ENCODE data around the gene FBLN1.
A peak's percentile ranks its signal among the peaks of the same experiment; 100 is the strongest.
"Not testable (repeated sequence)": the region's sequence is repeated elsewhere in the genome, so short reads cannot be mapped to it uniquely, and the experiment has no call there.

Gene FBLN1

DNA sequence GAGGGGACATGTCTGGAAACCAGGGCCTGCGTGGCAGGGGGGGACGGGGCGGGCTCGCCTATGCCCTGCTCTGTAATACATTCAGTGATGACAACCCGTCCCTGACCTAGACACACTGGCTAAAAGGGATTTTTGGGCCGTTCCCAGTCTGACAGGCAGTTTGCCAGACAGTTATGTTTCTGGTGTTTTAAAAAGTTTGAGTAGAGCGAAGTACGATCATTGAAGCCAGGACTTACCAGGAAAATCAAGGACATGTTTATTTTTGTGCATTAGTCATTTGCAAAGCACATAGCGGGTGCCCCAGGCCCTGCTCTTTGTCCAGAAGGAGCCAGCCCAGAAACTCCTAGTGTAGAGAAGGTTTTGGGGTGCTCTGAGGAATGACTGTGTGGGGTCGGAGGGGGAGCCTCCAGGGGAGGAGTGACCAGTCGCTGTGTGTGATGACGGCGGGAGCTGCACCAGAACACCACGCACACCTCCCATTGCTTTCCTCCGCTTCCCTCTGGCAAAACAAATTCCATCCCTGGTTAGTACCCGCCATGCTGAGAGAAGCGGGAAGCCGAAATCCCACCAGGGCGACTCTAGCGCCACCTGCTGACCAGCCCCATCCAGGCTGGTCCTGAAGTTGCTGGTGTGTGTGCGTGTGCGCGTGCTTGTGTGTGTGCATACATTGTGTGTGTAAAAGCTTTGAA lies 50.8 kb downstream of the FBLN1 start:
- DNase-seq (ENCODE audit: insufficient read length, low spot score) (peak; percentile 78), FAIRE-seq (peak; percentile 86)
- TF ChIP-seq TAF1 (IDR thresholded peaks at IDR 0.05; ENCODE audit: low read depth, low read length) (no peak), POLR2AphosphoS5 (IDR thresholded peaks at IDR 0.05; ENCODE audit: low read depth, low read length) (no peak), SPI1 (IDR thresholded peaks at IDR 0.05; ENCODE audit: low read depth, low read length) (no peak), POU2F2 (IDR thresholded peaks at IDR 0.05; ENCODE audit: low read depth, low read length) (no peak), PAX5 (IDR thresholded peaks at IDR 0.05; ENCODE audit: insufficient read depth, low read length, severe bottlenecking) (no peak), POLR2A (IDR thresholded peaks at IDR 0.05; ENCODE audit: low read depth, low read length) (no peak)

DNA sequence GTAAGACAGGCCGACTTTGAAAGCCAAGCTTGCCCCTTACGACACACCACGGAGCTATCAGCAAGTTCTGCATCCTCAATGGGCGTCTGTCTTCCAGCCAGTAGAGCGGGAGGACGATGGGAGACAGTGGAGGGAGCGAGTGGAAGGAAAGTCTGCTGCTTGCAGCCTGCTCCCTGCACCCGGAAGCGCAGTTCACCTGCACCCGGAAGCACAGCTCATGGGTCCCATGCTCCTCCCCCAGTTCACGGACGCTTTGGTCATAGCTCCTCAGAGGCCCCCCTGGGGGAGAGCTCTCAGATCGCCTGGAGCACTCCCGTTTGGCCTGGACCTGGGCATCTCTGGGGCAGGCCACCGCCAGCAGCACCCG lies 51.3 kb downstream of the FBLN1 start:
- no peak for TF ChIP-seq SPI1 (IDR thresholded peaks at IDR 0.05; ENCODE audit: low read depth, low read length)
- TF ChIP-seq PAX5 (IDR thresholded peaks at IDR 0.05; ENCODE audit: insufficient read depth, low read length, severe bottlenecking), result no peak
- TF ChIP-seq POLR2A (IDR thresholded peaks at IDR 0.05; ENCODE audit: low read depth, low read length), result no peak
- TF ChIP-seq POU2F2 (IDR thresholded peaks at IDR 0.05; ENCODE audit: low read depth, low read length), result no peak
- no peak for TF ChIP-seq POLR2AphosphoS5 (IDR thresholded peaks at IDR 0.05; ENCODE audit: low read depth, low read length)
- no peak for TF ChIP-seq TAF1 (IDR thresholded peaks at IDR 0.05; ENCODE audit: low read depth, low read length)
- no peak for DNase-seq (ENCODE audit: insufficient read length, low spot score)
- FAIRE-seq, result no peak

DNA sequence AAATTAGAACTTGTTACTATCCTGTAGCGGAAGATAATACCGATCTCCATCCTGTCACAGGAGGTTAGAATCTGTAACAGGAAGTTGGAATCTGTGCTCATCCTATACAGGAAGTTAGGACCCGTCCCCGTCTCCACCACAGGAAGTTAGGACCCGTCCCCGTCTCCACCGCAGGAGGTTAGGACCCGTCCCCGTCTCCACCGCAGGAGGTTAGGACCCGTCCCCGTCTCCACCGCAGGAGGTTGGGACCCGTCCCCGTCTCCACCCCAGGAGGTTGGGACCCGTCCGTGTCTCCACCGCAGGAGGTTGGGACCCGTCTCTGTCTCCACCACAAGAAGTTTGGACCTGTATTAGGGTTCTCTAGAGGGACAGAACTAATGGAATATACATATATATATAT lies 52.2 kb downstream of the FBLN1 start:
- DNase-seq (ENCODE audit: insufficient read length, low spot score) (no peak), FAIRE-seq (no peak)
- TF ChIP-seq POLR2A (IDR thresholded peaks at IDR 0.05; ENCODE audit: low read depth, low read length) (no peak), POU2F2 (IDR thresholded peaks at IDR 0.05; ENCODE audit: low read depth, low read length) (no peak), SPI1 (IDR thresholded peaks at IDR 0.05; ENCODE audit: low read depth, low read length) (no peak), POLR2AphosphoS5 (IDR thresholded peaks at IDR 0.05; ENCODE audit: low read depth, low read length) (no peak), PAX5 (IDR thresholded peaks at IDR 0.05; ENCODE audit: insufficient read depth, low read length, severe bottlenecking) (no peak), TAF1 (IDR thresholded peaks at IDR 0.05; ENCODE audit: low read depth, low read length) (no peak)

DNA sequence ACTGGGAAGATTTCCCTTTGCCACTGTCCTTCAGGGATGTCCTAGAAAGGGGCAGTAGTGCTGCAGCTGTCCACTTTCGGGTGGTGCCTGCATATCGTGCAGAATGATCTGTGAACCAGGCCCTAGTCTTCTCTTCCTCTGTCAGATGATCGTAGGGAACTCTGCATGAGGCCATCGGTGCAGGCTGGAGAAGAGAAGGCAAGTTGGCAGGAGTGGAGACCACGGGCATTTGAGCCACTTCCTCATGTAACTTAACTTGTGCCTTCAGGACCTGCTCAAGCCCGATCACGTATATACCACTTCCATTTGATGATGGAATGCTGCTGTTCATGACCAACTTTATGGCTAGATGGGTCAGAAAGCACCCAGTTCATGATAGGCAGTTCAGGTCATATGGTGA lies 55.2 kb downstream of the FBLN1 start:
- not testable (repeated sequence) for DNase-seq (ENCODE audit: insufficient read length, low spot score); FAIRE-seq

DNA sequence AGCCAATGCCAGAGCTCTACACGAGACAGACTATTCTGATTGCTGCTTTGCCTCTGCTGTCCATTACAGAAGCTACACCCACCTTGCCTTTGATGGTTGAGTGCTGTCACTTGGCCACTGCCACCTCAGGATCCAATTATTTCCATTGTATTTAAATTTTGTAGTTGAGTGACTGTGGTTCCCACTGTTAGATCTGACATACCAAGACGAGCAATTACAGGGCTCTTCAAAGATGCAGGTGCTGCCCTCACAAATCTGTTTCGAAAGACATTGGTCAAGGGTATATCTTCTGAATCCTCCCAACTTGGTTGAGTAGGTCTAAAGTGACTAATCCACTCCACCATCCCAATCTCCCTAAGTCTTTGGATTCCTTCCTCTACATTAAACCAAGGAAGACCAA lies 57.4 kb downstream of the FBLN1 start:
- not testable (repeated sequence) for DNase-seq (ENCODE audit: insufficient read length, low spot score); FAIRE-seq

DNA sequence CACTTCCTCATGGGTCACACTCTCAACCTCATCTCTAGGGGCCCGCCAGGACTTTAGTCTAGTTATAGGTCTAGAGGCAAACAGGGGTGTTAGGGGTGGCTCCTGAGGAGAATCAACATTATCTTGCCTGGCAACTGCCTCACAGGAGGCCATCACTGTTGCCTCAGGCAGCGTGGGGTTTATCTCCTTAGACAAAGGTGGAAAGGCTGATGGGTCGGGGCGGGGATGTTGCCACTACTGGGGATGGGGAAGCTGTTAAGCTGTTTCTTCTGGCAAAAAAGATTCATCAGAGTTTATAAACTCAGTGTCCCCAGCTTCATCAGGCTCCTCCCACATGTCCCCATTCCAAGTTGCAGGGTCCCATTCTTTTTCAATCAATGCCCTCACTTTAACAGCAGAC lies 58.1 kb downstream of the FBLN1 start:
- DNase-seq (ENCODE audit: insufficient read length, low spot score); FAIRE-seq: not testable (repeated sequence)

DNA sequence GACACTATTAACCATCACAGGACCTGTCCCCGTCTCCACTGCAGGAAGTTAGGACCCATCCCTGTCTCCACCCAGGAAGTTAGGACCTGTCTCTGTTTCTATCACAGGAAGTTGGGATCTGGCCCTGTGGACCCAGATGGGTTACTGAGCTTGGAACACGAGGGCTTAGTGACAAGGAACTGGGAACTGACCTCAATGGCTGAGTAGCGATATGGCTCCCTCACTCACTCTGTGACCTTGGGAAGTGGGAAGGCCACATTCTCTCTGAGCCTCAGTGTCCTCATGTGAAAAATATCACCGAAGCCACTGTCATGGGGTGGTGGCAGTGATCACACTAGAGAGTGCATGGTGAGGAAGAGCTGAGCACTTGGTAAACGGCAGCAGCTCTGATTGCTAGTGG lies 59.4 kb downstream of the FBLN1 start:
- no peak for DNase-seq (ENCODE audit: insufficient read length, low spot score)
- FAIRE-seq, result no peak
- TF ChIP-seq POLR2AphosphoS5 (IDR thresholded peaks at IDR 0.05; ENCODE audit: low read depth, low read length) (no peak), POLR2A (IDR thresholded peaks at IDR 0.05; ENCODE audit: low read depth, low read length) (no peak), SPI1 (IDR thresholded peaks at IDR 0.05; ENCODE audit: low read depth, low read length) (no peak), POU2F2 (IDR thresholded peaks at IDR 0.05; ENCODE audit: low read depth, low read length) (no peak), TAF1 (IDR thresholded peaks at IDR 0.05; ENCODE audit: low read depth, low read length) (no peak), PAX5 (IDR thresholded peaks at IDR 0.05; ENCODE audit: insufficient read depth, low read length, severe bottlenecking) (no peak)

DNA sequence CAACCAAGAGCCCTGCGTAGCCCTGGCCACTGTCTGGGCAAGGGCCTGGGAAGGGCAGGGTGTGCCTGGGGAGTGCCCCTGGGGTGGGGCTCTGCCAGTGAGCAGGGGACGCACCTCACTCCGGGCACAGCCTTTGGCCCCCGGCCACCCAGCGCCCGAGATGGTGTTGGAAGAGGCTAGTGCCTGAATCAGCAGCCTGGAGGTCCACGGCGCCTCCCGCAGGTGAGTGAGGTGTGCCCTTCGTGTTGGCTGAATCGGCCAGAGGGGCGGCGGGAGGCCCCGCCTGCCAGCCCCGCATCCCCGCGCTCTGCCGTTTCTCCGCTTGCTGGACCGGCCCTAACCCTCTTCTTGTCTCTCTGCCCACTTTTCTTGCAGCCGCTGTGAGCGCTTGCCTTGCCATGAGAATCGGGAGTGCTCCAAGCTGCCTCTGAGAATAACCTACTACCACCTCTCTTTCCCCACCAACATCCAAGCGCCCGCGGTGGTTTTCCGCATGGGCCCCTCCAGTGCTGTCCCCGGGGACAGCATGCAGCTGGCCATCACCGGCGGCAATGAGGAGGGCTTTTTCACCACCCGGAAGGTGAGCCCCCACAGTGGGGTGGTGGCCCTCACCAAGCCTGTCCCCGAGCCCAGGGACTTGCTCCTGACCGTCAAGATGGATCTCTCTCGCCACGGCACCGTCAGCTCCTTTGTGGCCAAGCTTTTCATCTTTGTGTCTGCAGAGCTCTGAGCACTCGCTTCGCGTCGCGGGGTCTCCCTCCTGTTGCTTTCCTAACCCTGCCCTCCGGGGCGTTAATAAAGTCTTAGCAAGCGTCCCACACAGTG lies 60.1 kb downstream of the FBLN1 start:
- TF ChIP-seq PAX5 (IDR thresholded peaks at IDR 0.05; ENCODE audit: insufficient read depth, low read length, severe bottlenecking) (no peak), POU2F2 (IDR thresholded peaks at IDR 0.05; ENCODE audit: low read depth, low read length) (no peak), TAF1 (IDR thresholded peaks at IDR 0.05; ENCODE audit: low read depth, low read length) (no peak), POLR2A (IDR thresholded peaks at IDR 0.05; ENCODE audit: low read depth, low read length) (no peak), POLR2AphosphoS5 (IDR thresholded peaks at IDR 0.05; ENCODE audit: low read depth, low read length) (no peak), SPI1 (IDR thresholded peaks at IDR 0.05; ENCODE audit: low read depth, low read length) (no peak)
- FAIRE-seq (no peak), DNase-seq (ENCODE audit: insufficient read length, low spot score) (no peak)

DNA sequence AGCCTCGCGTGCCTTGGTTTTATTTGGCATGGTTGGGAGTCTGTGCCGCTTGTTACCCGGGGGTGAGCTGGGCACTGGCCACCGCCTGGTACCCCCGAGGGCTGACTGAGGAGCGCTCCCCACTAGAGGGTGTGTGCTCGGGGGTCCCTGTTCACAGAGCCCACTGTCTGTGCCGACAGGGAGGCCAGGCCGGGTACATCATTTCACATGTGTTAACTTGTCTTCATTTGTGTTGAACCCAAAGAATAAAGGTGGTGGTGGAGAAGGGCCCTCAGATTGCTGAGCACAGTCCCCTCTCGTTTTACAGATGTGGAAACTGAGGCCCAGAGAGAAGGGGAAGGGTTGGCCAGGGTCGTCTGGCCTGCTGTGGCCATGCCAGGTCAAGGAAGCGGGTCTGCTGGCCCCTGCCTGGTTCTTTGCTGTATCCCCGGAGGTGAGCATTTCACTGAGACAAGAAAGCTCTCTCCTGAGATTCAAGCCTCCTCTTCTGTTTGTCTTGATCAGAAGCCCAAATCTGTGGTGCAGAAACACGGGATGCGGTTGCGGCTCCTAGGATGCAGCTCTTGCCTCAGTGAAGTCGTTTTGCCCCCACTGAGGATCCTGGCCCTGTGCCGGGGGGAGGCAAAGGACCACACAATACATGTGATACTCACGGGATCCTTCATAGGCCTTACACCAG lies 60.8 kb downstream of the FBLN1 start:
- DNase-seq (ENCODE audit: insufficient read length, low spot score) (no peak), FAIRE-seq (no peak)
- TF ChIP-seq TAF1 (IDR thresholded peaks at IDR 0.05; ENCODE audit: low read depth, low read length) (no peak), POU2F2 (IDR thresholded peaks at IDR 0.05; ENCODE audit: low read depth, low read length) (no peak)

DNA sequence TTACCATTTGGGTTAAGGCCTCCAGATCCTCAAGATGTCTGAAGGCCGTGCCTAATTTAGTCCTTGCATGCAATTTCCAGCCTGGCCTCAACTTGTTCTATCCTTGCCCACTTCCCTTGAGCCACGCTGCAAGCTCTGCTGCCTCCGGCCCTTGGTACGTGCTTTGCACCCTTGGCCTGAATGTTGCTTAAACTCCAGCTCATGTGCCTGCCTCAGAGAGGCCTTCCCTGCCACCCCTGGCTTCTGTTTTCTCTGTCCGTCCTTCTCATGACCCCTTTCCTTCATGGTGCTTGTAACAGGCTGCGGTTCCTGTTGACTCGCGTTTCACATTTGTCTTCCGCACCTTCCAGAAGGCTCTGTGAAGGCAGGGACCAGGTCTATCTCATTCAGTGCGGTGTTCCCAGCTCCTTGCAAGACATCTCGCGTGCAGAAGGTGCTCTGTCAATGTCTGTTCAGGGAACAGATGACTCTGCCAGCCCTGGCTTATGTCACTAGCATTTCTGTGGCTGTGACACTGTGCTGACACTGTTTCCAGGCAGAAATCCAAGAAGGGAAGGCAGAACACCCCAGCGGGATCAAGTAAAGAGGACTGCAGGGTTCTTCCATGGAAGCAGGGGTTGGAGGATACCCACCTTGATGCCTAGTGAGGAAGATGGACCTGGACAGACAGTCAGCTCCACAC lies 61.8 kb downstream of the FBLN1 start:
- no peak for TF ChIP-seq POLR2A (IDR thresholded peaks at IDR 0.05; ENCODE audit: low read depth, low read length)
- TF ChIP-seq POU2F2 (IDR thresholded peaks at IDR 0.05; ENCODE audit: low read depth, low read length), result no peak
- TF ChIP-seq TAF1 (IDR thresholded peaks at IDR 0.05; ENCODE audit: low read depth, low read length), result no peak
- no peak for TF ChIP-seq POLR2AphosphoS5 (IDR thresholded peaks at IDR 0.05; ENCODE audit: low read depth, low read length)
- TF ChIP-seq SPI1 (IDR thresholded peaks at IDR 0.05; ENCODE audit: low read depth, low read length), result no peak
- TF ChIP-seq PAX5 (IDR thresholded peaks at IDR 0.05; ENCODE audit: insufficient read depth, low read length, severe bottlenecking), result no peak
- DNase-seq (ENCODE audit: insufficient read length, low spot score) (no peak), FAIRE-seq (no peak)

All from GM12891 (cell line).